HL-60 (cell line): Measurements from ENCODE around the gene COMMD1.
"Not testable (repeated sequence)": the region's sequence is repeated elsewhere in the genome, so short reads cannot be mapped to it uniquely, and the experiment has no call there.

Source experiments
- DNase-seq, 2 experiments: peaks; one replicate each; pipeline ENCODE4 v3.0.0-alpha.2; 2010 to 2020; ENCODE audit warnings: low read depth in 1 of 2, low spot score in 1 of 2
- H3K27ac ChIP-seq: fragments of 250-450 bp; sonication (Bioruptor Pico); replicated peaks from 2 replicates; pipeline ENCODE4 v1.5.1; 2020; ENCODE audit warnings: mild to moderate bottlenecking, moderate library complexity
- H3K27me3 ChIP-seq: fragments of 250-450 bp; sonication (Bioruptor Pico); 2 replicates; pipeline ENCODE4 v1.5.1; 2021; ENCODE audit warnings: mild to moderate bottlenecking, moderate library complexity; ENCODE audit not compliant: insufficient read depth, poor library complexity, severe bottlenecking
- H3K4me3 ChIP-seq: replicated peaks from 2 replicates; pipeline ENCODE4 v1.5.1; 2011; ENCODE audit warnings: mild to moderate bottlenecking, control low read depth, low read length; ENCODE audit not compliant: insufficient read depth
- GABPA ChIP-seq: IDR thresholded peaks from 2 replicates; pipeline ENCODE4 v1.6.1; 2012; ENCODE audit warnings: low read depth
- POLR2AphosphoS5 ChIP-seq: IDR thresholded peaks from 2 replicates; pipeline ENCODE4 v1.6.1; 2012; ENCODE audit warnings: low read depth
- SPI1 ChIP-seq: IDR thresholded peaks from 2 replicates; pipeline ENCODE4 v1.6.1; 2012; ENCODE audit warnings: low read depth, mild to moderate bottlenecking, borderline replicate concordance
- TF ChIP-seq, protein P1 (sequence below): IDR thresholded peaks from 2 replicates; pipeline ENCODE4 v1.6.1; 2012; ENCODE audit warnings: low read depth; ENCODE audit not compliant: insufficient replicate concordance
- TF ChIP-seq, protein P2 (sequence below): IDR thresholded peaks from one replicate; pipeline ENCODE4 v1.5.1; 2011; ENCODE audit warnings: low read length, control low read depth, inconsistent platforms; ENCODE audit not compliant: insufficient read depth

Gene COMMD1

DNA sequence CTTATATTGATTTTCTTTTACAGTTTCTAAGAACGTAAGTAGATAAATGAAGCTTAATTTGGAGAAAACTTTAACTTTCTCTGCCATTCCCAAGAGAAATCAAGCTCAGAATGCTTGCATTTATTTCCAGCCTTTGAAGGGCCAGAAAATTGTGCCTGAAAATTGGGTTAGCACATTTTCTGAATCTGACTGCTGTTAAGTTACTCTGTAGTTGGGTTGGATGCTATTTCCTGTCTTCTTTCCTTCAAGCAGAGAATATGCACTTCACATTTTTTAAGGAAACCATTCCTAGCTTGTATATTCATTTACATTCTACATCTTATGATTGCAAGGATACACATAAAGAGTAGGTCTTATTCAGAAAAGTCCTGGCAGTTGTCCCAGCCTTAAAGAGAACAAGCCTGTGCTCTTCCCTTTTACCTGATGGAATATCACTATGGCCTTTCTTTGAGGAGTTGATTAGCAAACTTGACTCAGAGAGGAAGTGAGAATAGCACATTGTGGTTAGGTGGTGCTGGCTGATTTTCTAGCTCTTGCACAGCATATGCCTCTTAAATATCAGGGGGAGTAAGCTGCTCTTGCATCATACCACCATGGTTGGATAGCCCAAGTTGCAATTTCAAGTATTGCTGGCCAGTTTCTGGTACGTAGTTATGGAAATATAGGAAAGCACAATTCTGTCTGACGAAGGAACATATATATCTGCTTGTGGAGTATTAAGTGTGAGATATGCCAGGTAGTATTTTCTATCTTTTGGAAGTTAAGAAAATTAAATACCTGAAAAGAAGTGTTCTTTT lies 133.7 kb downstream of the COMMD1 start:
- peak; percentile 93 for DNase-seq
- H3K4me3 ChIP-seq: no peak overlapping the region
- H3K27ac ChIP-seq: peak overlapping the region; percentile 69
- no peaks in the 10 kb centered on the region for H3K27me3 ChIP-seq
- TF ChIP-seq POLR2AphosphoS5 (peak; percentile 63), SPI1 (peak; percentile 99), GABPA (no peak; the same call in 1 of the 2 replicates)

DNA sequence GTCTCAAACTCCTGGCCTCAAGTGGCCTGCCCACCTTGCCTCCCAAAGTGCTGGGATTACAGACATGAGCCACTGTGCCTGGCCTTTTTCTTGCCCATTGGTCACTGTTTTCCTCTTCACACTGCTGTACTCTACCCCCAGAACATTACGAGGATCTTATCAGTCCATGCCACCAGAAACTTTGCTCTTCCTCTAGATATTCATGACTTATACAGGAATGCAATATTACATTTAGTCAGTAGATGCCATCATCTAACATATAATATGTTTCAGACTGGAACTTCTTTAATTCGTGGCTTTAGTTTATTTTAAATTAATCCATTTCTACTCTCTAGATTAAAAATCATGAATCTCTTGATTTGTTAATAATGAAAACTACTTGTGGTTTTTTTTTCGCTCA lies 135.5 kb downstream of the COMMD1 start:
- H3K27me3 ChIP-seq: no peaks in the 10 kb centered on the region
- TF ChIP-seq, protein P1, sequence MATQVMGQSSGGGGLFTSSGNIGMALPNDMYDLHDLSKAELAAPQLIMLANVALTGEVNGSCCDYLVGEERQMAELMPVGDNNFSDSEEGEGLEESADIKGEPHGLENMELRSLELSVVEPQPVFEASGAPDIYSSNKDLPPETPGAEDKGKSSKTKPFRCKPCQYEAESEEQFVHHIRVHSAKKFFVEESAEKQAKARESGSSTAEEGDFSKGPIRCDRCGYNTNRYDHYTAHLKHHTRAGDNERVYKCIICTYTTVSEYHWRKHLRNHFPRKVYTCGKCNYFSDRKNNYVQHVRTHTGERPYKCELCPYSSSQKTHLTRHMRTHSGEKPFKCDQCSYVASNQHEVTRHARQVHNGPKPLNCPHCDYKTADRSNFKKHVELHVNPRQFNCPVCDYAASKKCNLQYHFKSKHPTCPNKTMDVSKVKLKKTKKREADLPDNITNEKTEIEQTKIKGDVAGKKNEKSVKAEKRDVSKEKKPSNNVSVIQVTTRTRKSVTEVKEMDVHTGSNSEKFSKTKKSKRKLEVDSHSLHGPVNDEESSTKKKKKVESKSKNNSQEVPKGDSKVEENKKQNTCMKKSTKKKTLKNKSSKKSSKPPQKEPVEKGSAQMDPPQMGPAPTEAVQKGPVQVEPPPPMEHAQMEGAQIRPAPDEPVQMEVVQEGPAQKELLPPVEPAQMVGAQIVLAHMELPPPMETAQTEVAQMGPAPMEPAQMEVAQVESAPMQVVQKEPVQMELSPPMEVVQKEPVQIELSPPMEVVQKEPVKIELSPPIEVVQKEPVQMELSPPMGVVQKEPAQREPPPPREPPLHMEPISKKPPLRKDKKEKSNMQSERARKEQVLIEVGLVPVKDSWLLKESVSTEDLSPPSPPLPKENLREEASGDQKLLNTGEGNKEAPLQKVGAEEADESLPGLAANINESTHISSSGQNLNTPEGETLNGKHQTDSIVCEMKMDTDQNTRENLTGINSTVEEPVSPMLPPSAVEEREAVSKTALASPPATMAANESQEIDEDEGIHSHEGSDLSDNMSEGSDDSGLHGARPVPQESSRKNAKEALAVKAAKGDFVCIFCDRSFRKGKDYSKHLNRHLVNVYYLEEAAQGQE: no peak
- no peak for TF ChIP-seq SPI1
- TF ChIP-seq, protein P2, sequence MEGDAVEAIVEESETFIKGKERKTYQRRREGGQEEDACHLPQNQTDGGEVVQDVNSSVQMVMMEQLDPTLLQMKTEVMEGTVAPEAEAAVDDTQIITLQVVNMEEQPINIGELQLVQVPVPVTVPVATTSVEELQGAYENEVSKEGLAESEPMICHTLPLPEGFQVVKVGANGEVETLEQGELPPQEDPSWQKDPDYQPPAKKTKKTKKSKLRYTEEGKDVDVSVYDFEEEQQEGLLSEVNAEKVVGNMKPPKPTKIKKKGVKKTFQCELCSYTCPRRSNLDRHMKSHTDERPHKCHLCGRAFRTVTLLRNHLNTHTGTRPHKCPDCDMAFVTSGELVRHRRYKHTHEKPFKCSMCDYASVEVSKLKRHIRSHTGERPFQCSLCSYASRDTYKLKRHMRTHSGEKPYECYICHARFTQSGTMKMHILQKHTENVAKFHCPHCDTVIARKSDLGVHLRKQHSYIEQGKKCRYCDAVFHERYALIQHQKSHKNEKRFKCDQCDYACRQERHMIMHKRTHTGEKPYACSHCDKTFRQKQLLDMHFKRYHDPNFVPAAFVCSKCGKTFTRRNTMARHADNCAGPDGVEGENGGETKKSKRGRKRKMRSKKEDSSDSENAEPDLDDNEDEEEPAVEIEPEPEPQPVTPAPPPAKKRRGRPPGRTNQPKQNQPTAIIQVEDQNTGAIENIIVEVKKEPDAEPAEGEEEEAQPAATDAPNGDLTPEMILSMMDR: no peak
- no peak for TF ChIP-seq POLR2AphosphoS5
- no peak for TF ChIP-seq GABPA
- no peak overlapping the region for H3K4me3 ChIP-seq
- H3K27ac ChIP-seq: peak overlapping the region; percentile 69
- DNase-seq: no peak

DNA sequence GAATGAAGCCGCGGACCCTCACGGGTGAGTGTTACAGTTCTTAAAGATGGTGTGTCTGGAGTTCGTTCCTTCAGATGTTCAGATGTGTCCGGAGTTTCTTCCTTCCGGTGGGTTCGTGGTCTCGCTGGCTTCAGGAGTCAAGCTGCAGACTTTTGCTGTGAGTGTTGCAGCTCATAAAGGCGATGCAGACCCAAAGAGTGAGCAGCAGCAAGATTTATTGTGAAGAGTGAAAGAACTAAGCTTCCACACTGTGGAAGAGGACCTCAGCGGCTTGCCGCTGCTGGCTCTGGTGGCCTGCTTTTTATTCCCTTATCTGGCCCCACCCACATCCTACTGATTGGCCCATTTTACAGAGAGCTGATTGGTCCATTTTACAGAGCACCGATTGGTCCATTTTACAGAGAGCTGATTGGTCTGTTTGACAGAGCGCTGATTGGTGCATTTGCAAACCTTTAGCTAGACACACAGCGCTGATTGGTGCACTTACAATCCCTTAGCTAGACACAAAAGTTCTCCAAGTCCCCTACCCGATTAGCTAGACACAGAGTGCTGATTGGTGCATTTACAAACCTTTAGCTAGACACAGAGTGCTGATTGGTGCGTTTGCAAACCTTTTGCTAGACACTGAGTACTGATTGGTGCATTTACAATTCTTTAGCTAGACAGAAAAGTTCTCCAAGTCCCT lies 136.4 kb downstream of the COMMD1 start:
- peak in 1 of 2 experiments; percentile 3 for DNase-seq
- not testable (repeated sequence) for H3K27me3 ChIP-seq, H3K4me3 ChIP-seq, H3K27ac ChIP-seq

DNA sequence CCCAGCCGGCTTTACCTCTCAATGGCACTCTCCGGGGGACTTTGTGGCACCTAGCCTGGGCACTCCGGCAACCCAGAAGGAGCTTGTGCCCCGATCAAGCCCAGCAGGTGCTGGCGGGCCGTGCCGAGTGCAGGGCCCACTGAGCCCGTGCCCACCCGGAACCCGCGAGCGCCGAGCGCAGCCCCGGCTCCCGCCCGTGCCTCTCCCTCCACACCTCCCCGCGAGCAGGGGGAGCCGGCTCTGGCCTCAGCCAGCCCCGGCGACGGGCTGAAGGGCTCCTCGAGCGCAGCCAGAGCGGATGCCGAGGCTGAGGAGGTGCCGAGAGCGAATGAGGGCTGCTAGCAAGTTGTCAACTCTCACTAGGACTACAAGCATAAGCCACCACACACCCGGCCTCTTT lies 136.9 kb downstream of the COMMD1 start:
- H3K27me3 ChIP-seq: no peaks in the 10 kb centered on the region
- TF ChIP-seq, protein P1: no peak
- TF ChIP-seq, protein P2: no peak
- TF ChIP-seq POLR2AphosphoS5 (no peak), GABPA (no peak), SPI1 (no peak)
- no peak for DNase-seq
- H3K4me3 ChIP-seq: no peak overlapping the region
- H3K27ac ChIP-seq: no peak overlapping the region
